H1 (cell line): ENCODE results near the gene ADK. TPM values are rescaled to one million over a fixed set of nuclear protein-coding genes. Genes with fewer than 3 reads are reported as not detected.
"Not testable (repeated sequence)": the region's sequence is repeated elsewhere in the genome, so short reads cannot be mapped to it uniquely, and the experiment has no call there.

Experiments
- CTCF ChIA-PET: fragments of 300-600 bp; sonication (Branson Sonifier 250); formaldehyde crosslinking; loops from one replicate; lab custom pipeline; 2021; ENCODE audit not compliant: partially characterized antibody; lab: Charles Lee
- POLR2A ChIA-PET: fragments of 300-600 bp; sonication (Branson Sonifier 250); formaldehyde crosslinking; loops from one replicate; lab custom pipeline; 2021; ENCODE audit warnings: inconsistent platforms; ENCODE audit not compliant: partially characterized antibody; lab: Charles Lee
- DNase-seq, 2 experiments: peaks; one replicate each; pipeline versions ENCODE4 v3.0.0 to v3.0.0-alpha.2; 2010 to 2022; ENCODE audit warnings: low spot score in 2 of 2, low read depth in 1 of 2, mixed read lengths in 1 of 2
- FAIRE-seq: peaks from 2 replicates; lab custom pipeline; 2011; peaks lifted over from hg19 to GRCh38; lab: Jason Lieb, UNC
- H2AFZ ChIP-seq: 2 replicates; pipeline ENCODE4 v1.8.1; 2012; ENCODE audit warnings: low read length, inconsistent platforms
- H2AK5ac ChIP-seq: 2 replicates; pipeline ENCODE4 v1.6.1; 2013; ENCODE audit warnings: low read depth, low read length
- H2BK120ac ChIP-seq: replicated peaks from 2 replicates; pipeline ENCODE3; 2013; ENCODE audit warnings: low read depth, low read length, inconsistent platforms
- H2BK12ac ChIP-seq: 2 replicates; pipeline ENCODE4 v1.6.1; 2013; ENCODE audit warnings: low read depth, low read length
- H2BK15ac ChIP-seq: 2 replicates; pipeline ENCODE4 v1.6.1; 2013; ENCODE audit warnings: low read length
- H2BK20ac ChIP-seq: 2 replicates; pipeline ENCODE4 v1.6.1; 2013; ENCODE audit warnings: low read length
- H2BK5ac ChIP-seq: 2 replicates; pipeline ENCODE4 v1.6.1; 2013; ENCODE audit warnings: low read depth, low read length
- H3K14ac ChIP-seq: 2 replicates; pipeline ENCODE4 v1.6.1; 2013; ENCODE audit warnings: inconsistent platforms; ENCODE audit not compliant: insufficient read length
- H3K18ac ChIP-seq: 2 replicates; pipeline ENCODE4 v1.6.1; 2013; ENCODE audit warnings: low read length; ENCODE audit errors: extremely low read depth
- H3K23ac ChIP-seq: 2 replicates; pipeline ENCODE4 v1.6.1; 2013; ENCODE audit warnings: inconsistent platforms; ENCODE audit not compliant: insufficient read length
- H3K23me2 ChIP-seq: 2 replicates; pipeline ENCODE4 v1.6.1; 2013; ENCODE audit warnings: low read depth, low read length
- H3K27ac ChIP-seq: 2 replicates; pipeline ENCODE4 v1.6.1; 2011; ENCODE audit warnings: low read depth, low read length, inconsistent platforms
- H3K27me3 ChIP-seq, 4 experiments: replicated peaks in 1 of 4; 1 replicate in 1 of 4; 2 replicates in 3 of 4; pipeline versions ENCODE4 v1.6.1 to v1.8.1; 2011 to 2013; ENCODE audit warnings: low read length in 3 of 4, mild to moderate bottlenecking in 3 of 4, inconsistent platforms in 2 of 4, mixed read lengths in 2 of 4, moderate library complexity in 1 of 4; ENCODE audit not compliant: control insufficient read depth in 3 of 4, insufficient read depth in 3 of 4; ENCODE audit errors: extremely low read depth in 1 of 4
- H3K36me3 ChIP-seq, 4 experiments: 2 replicates each; pipeline versions ENCODE4 v1.6.1 to v1.8.1; 2011 to 2013; ENCODE audit warnings: mild to moderate bottlenecking in 4 of 4, low read length in 3 of 4, moderate library complexity in 2 of 4, control low read depth in 1 of 4, inconsistent platforms in 1 of 4; ENCODE audit not compliant: insufficient read depth in 4 of 4, control insufficient read depth in 2 of 4
- H3K4ac ChIP-seq: replicated peaks from 2 replicates; pipeline ENCODE3; 2013; ENCODE audit warnings: low read length, low read depth, mixed read lengths, inconsistent platforms; ENCODE audit not compliant: insufficient read length
- H3K4me1 ChIP-seq, 4 experiments: replicated peaks in 1 of 4; 1 replicate in 1 of 4; 2 replicates in 3 of 4; pipeline versions ENCODE4 v1.6.1 to v1.8.1; 2011 to 2013; ENCODE audit warnings: low read length in 3 of 4, inconsistent platforms in 2 of 4, mixed read lengths in 1 of 4; ENCODE audit not compliant: insufficient read depth in 4 of 4, control insufficient read depth in 3 of 4
- H3K4me2 ChIP-seq, 2 experiments: 2 replicates each; pipeline versions ENCODE4 v1.6.1 to v1.8.1; 2011 to 2013; ENCODE audit warnings: low read depth in 2 of 2, low read length in 2 of 2, control low read depth in 1 of 2, inconsistent platforms in 1 of 2, mild to moderate bottlenecking in 1 of 2; ENCODE audit not compliant: insufficient read depth in 1 of 2
- H3K4me3 ChIP-seq, 4 experiments: fragments of 200-600, 300-600 bp in 1 of 4; sonication (generic), shearing (Covaris generic), sonication (Bioruptor Twin) in 1 of 4; 2 replicates each; pipeline versions ENCODE4 v1.5.1 to v1.8.1; 2011 to 2016; ENCODE audit warnings: low read length in 4 of 4, low read depth in 3 of 4, control low read depth in 2 of 4, inconsistent platforms in 2 of 4, mild to moderate bottlenecking in 2 of 4, mixed read lengths in 1 of 4, moderate library complexity in 1 of 4; ENCODE audit not compliant: insufficient read depth in 2 of 4; ENCODE audit errors: extremely low read depth in 1 of 4
- H3K56ac ChIP-seq: replicated peaks from 2 replicates; pipeline ENCODE3; 2013; ENCODE audit warnings: low read depth, mild to moderate bottlenecking, mixed read lengths, low read length, inconsistent platforms; ENCODE audit not compliant: insufficient read length
- H3K79me1 ChIP-seq: 2 replicates; pipeline ENCODE4 v1.6.1; 2013; ENCODE audit warnings: low read depth, low read length, control low read depth
- H3K79me2 ChIP-seq, 2 experiments: 2 replicates each; pipeline versions ENCODE4 v1.6.1 to v1.8.1; 2012 to 2013; ENCODE audit warnings: low read length in 2 of 2, mild to moderate bottlenecking in 2 of 2, inconsistent platforms in 1 of 2; ENCODE audit not compliant: insufficient read depth in 2 of 2, control insufficient read depth in 1 of 2
- H3K9ac ChIP-seq, 4 experiments: replicated peaks in 1 of 4; 1 replicate in 1 of 4; 2 replicates in 3 of 4; pipeline versions ENCODE4 v1.6.1 to v1.8.1; 2011 to 2013; ENCODE audit warnings: low read depth in 3 of 4, low read length in 3 of 4, control low read depth in 2 of 4, mild to moderate bottlenecking in 2 of 4, moderate library complexity in 2 of 4, inconsistent platforms in 1 of 4; ENCODE audit errors: extremely low read depth in 1 of 4
- H3K9me3 ChIP-seq, 2 experiments: 2 replicates each; pipeline versions ENCODE4 v1.6.1 to v1.8.1; 2012 to 2013; ENCODE audit warnings: mild to moderate bottlenecking in 2 of 2, moderate library complexity in 2 of 2, control low read depth in 1 of 2, inconsistent platforms in 1 of 2, low read depth in 1 of 2, low read length in 1 of 2, mixed read lengths in 1 of 2; ENCODE audit not compliant: insufficient read depth in 2 of 2
- H4K20me1 ChIP-seq, 2 experiments: replicated peaks in 1 of 2; 2 replicates each; pipeline versions ENCODE3 to v1.8.1; 2011 to 2013; ENCODE audit warnings: inconsistent platforms in 2 of 2, low read length in 2 of 2, mild to moderate bottlenecking in 1 of 2; ENCODE audit not compliant: insufficient read depth in 2 of 2, control insufficient read depth in 1 of 2
- H4K5ac ChIP-seq: 2 replicates; pipeline ENCODE4 v1.6.1; 2013; ENCODE audit warnings: low read length, low read depth, mixed read lengths, inconsistent platforms; ENCODE audit not compliant: insufficient read length
- H4K8ac ChIP-seq: 2 replicates; pipeline ENCODE4 v1.8.0; 2013; ENCODE audit warnings: mild to moderate bottlenecking, moderate library complexity, low read length, inconsistent platforms; ENCODE audit not compliant: insufficient read depth; ENCODE audit errors: extremely low read depth
- H4K91ac ChIP-seq: replicated peaks from 2 replicates; pipeline ENCODE3; 2013; ENCODE audit warnings: low read length, mixed read lengths, inconsistent platforms; ENCODE audit not compliant: insufficient read length
- WGBS, 2 experiments: shearing (Covaris generic) in 1 of 2; methylation state at CpG; one replicate each; pipeline versions ENCODE4 v1.1.6 to v1.1.7; 2013 to 2015; ENCODE audit warnings: low lambda C conversion rate in 2 of 2, mixed read lengths in 2 of 2, inconsistent platforms in 1 of 2, low coverage in 1 of 2, missing lambda C conversion rate in 1 of 2; ENCODE audit not compliant: insufficient replicate concordance in 2 of 2, insufficient coverage in 1 of 2, insufficient read length in 1 of 2; ENCODE audit errors: extremely low coverage in 1 of 2, missing lambda C conversion rate in 1 of 2; 5-methylcytosine and 5-hydroxymethylcytosine counted together
- polyA plus RNA-seq, 7 experiments: library from polyadenylated mRNA; depleted of rRNA in 3 of 7; stranded (reverse) in 5 of 7; unstranded in 2 of 7; fragments of >200 nt in 5 of 7; fragments of 200-250 nt in 2 of 7; gene quantifications; 1 replicate in 5 of 7; 2 replicates in 1 of 7; 4 replicates in 1 of 7; pipeline versions ENCODE4 v1.2.1 to v1.2.3, GENCODE V29; 2011 to 2013; ENCODE audit warnings: missing spikeins in 2 of 7, mixed read lengths in 2 of 7
- total RNA-seq: library from RNA; stranded (reverse); fragmentation: NEBNext Ultra II Directional; extraction: Animal tissue kit (Norgen Biotek cat#: 25700); gene quantifications from 2 replicates; pipeline ENCODE4 v1.2.1, GENCODE V29; 2021

ADK gene
- total and polyA plus RNA-seq, 2 of the 8 experiments (the other 6 are each of a cell fraction or from before 2014, with no cell fraction given): 12.3 to 42.4 TPM

DNA sequence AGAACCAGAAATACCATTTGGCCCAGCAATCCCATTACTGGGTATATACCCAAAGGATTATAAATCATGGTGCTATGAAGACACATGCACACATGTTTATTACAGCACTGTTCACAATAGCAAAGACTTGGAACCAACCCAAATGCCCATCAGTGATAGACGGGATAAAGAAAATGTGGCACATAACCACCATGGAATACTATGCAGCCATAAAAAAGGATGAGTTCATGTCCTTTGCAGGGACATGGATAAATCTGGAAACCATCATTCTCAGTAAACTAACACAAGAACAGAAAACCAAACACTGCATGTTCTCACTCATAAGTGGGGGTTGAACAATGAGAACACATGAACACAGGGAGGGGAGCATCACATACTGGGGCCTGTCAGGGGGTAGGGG, 306.5 kb downstream of the ADK start:
- H2BK12ac ChIP-seq, H4K20me1 ChIP-seq, H2AK5ac ChIP-seq, CTCF ChIA-PET, DNase-seq, H4K91ac ChIP-seq, H3K14ac ChIP-seq, FAIRE-seq, H3K9me3 ChIP-seq, H2BK5ac ChIP-seq, H3K18ac ChIP-seq, H3K9ac ChIP-seq, H2AFZ ChIP-seq, H3K79me1 ChIP-seq, H4K5ac ChIP-seq, H3K79me2 ChIP-seq, POLR2A ChIA-PET, H4K8ac ChIP-seq, H3K27ac ChIP-seq, H3K36me3 ChIP-seq, H3K4ac ChIP-seq, H3K56ac ChIP-seq, H2BK15ac ChIP-seq, H3K4me1 ChIP-seq, H3K4me3 ChIP-seq, H2BK20ac ChIP-seq, H3K27me3 ChIP-seq, H3K23ac ChIP-seq, H3K23me2 ChIP-seq, H2BK120ac ChIP-seq, H3K4me2 ChIP-seq: not testable (repeated sequence)
- WGBS, 2 experiments: 89% methylated on average over 1 of the region's 1 CpG; no CpG with 5 or more reads in 1 of the 2 experiments
